WERI-Rb-1 (cell line): ENCODE data around the gene HACL1.

Experiments used
- DNase-seq: peaks from one replicate; pipeline ENCODE4 v3.0.0-alpha.2; 2020
- H3K27ac ChIP-seq: fragments of 250-450 bp; sonication (Bioruptor Pico); 2 replicates; pipeline ENCODE4 v1.5.1; 2020; ENCODE audit warnings: mild to moderate bottlenecking, moderate library complexity
- H3K27me3 ChIP-seq: fragments of 250-450 bp; sonication (Bioruptor Pico); 2 replicates; pipeline ENCODE4 v1.5.1; 2021; ENCODE audit warnings: mild to moderate bottlenecking, low read depth, moderate library complexity; ENCODE audit not compliant: insufficient read depth, severe bottlenecking
- H3K36me3 ChIP-seq: fragments of 250-450 bp; sonication (Bioruptor Pico); 2 replicates; pipeline ENCODE4 v1.5.1; 2020; ENCODE audit warnings: mild to moderate bottlenecking, moderate library complexity
- H3K4me3 ChIP-seq: 2 replicates; pipeline ENCODE4 v1.5.1; 2011; ENCODE audit warnings: low read depth, mild to moderate bottlenecking, control low read depth, low read length
- H3K9me3 ChIP-seq: fragments of 250-450 bp; sonication (Bioruptor Pico); 2 replicates; pipeline ENCODE4 v1.5.1; 2021; ENCODE audit warnings: mild to moderate bottlenecking, moderate library complexity; ENCODE audit not compliant: severe bottlenecking
- TF ChIP-seq, protein P1 (sequence below): IDR thresholded peaks from 2 replicates; pipeline ENCODE4 v1.5.1; 2011; ENCODE audit warnings: low read depth, mild to moderate bottlenecking, control low read depth, inconsistent platforms, low read length

HACL1 gene

DNA sequence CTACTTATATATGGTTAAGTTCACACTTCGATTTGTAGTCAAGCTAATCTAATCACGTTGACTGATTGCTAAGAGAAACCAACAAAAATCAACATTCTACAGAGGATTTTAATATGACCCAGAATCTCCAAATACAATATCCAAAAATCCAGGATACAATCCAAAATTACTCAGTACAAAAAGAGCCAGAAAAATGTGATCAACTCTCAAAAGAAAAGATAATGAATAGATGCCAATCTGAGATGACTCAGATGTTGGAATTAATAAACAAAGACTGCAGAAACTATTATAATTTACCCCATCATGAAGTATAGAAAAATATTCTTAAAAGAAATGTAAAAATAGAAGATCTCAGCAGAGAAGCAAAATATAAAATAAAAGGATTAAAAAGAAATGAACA, 22.3 kb downstream of the HACL1 start:
- Histone ChIP-seq H3K27ac (no peak overlapping the region), H3K4me3 (no peak overlapping the region), H3K9me3 (no peaks in the 10 kb centered on the region), H3K27me3 (no peaks in the 10 kb centered on the region), H3K36me3 (peaks cover 14% of the 10 kb centered on the region)
- TF ChIP-seq, protein P1, sequence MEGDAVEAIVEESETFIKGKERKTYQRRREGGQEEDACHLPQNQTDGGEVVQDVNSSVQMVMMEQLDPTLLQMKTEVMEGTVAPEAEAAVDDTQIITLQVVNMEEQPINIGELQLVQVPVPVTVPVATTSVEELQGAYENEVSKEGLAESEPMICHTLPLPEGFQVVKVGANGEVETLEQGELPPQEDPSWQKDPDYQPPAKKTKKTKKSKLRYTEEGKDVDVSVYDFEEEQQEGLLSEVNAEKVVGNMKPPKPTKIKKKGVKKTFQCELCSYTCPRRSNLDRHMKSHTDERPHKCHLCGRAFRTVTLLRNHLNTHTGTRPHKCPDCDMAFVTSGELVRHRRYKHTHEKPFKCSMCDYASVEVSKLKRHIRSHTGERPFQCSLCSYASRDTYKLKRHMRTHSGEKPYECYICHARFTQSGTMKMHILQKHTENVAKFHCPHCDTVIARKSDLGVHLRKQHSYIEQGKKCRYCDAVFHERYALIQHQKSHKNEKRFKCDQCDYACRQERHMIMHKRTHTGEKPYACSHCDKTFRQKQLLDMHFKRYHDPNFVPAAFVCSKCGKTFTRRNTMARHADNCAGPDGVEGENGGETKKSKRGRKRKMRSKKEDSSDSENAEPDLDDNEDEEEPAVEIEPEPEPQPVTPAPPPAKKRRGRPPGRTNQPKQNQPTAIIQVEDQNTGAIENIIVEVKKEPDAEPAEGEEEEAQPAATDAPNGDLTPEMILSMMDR, result no peak
- DNase-seq, result no peak

DNA sequence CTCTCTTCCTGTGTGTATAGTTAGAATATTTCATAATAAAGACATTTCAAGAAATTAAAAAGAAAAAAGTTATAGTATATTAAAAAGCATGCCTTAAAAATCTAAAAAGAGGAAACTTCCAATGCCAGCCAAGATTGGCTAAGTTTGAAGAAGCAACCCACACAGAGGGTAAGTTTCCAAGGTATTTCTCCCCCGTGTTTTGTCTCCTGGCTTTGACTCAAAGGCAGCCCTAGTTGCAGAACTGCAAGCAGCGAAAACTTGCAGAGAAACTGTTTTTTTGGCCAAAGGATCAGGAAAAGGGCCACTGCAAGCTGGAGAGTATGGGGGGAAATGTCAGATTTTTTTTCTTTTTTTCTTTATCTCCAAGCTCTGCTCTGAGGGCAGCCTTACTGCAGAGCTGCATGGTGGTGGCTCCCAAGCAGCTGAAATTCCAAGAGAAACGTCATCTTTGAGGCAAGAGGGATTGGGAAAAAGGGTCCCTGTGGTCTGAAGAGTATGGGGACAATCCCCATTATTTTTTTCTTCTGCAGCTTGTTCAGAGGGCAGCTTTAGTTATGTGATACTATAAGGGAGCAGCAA, 23.0 kb downstream of the HACL1 start:
- Histone ChIP-seq H3K27ac (no peak overlapping the region), H3K4me3 (no peak overlapping the region), H3K27me3 (no peaks in the 10 kb centered on the region), H3K36me3 (peaks cover 14% of the 10 kb centered on the region), H3K9me3 (no peaks in the 10 kb centered on the region)
- TF ChIP-seq, protein P1, result no peak
- no peak for DNase-seq

DNA sequence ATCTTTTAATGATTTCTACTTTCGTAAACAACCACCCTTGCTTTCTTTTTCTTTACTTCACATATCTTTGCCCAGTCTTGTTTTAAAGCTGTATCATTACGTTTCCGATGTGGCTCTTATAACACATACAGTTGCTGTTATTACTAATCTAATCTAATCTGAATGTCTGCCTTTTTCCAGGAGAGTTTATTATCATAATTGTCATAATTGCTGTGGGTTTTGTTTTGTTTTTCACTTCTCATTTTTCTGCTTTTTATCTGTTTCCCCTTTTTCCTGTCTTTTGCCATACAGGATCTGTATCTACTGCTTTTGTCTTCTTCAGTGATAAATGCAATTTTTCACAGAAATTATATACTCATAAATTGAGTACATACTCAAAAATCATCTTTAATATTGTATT, 24.9 kb downstream of the HACL1 start:
- H3K27ac ChIP-seq, result no peak overlapping the region
- no peak for DNase-seq
- TF ChIP-seq, protein P1, result no peak
- peaks cover 4% of the 10 kb centered on the region for H3K36me3 ChIP-seq
- no peak overlapping the region for H3K4me3 ChIP-seq
- no peaks in the 10 kb centered on the region for H3K27me3 ChIP-seq
- H3K9me3 ChIP-seq, result no peaks in the 10 kb centered on the region

DNA sequence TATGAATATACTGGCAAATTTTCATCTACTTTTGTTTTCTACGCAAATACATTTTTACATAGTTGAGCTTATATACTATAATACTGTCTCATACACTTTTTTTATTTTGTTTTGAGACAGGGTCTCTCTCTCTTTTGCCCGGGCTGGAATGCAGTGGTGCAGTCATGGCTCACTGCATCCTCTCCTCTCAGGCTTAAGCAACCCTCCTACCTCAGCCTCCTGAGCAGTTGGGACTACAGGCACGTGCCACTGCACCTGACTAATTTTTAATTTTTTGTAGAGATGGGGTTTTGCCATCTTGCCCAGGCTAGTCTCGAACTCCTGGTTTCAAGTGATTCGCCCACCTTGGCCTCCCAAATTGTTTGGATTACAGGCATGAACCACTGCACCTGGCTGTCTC, 25.9 kb downstream of the HACL1 start:
- Histone ChIP-seq H3K4me3 (no peak overlapping the region), H3K27ac (no peak overlapping the region), H3K9me3 (no peaks in the 10 kb centered on the region), H3K36me3 (peaks cover 2% of the 10 kb centered on the region), H3K27me3 (no peaks in the 10 kb centered on the region)
- TF ChIP-seq, protein P1, result no peak
- DNase-seq, result no peak

DNA sequence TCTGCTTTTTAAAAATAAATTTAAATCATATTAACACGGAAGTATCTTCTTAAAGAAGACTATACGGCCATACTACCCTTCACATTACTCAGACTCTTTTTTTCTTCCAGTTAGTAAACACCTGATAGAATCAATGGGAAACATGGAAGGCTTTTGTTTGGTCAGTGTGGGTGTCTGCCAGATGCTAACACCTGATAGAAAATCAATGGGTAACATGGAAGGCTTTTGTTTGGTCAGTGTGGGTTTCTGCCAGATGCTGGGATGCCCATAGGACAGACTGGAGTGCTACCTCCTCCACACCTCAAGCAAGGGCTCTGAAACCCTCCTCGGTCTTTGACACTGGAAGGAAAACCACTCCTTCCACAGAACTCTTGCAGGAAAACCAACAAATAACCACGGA, 29.2 kb downstream of the HACL1 start:
- H3K27ac ChIP-seq, result no peak overlapping the region
- DNase-seq, result no peak
- H3K36me3 ChIP-seq, result peaks cover 12% of the 10 kb centered on the region
- TF ChIP-seq, protein P1, result no peak
- H3K27me3 ChIP-seq, result no peaks in the 10 kb centered on the region
- no peaks in the 10 kb centered on the region for H3K9me3 ChIP-seq
- no peak overlapping the region for H3K4me3 ChIP-seq

DNA sequence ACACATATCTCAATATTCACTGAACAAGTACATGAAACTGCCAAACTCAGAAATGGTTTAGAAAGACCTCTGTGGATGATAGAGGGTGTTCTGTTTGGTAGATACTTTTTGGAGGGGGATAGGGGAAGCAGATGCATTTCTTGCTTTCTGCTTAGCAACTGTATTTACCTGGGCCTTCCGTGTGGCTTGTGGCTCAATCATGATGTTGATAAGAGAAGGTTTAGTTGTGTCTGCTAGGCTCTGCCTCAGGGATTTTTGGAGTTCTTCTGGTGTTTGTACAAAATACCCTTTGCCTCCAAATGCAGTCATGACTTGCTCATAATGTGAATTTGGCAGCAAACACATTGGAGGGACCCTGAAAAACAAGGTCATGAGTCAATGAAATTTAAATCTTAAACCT, 38.2 kb downstream of the HACL1 start:
- no peaks in the 10 kb centered on the region for H3K9me3 ChIP-seq
- H3K4me3 ChIP-seq, result no peak overlapping the region
- TF ChIP-seq, protein P1, result no peak
- no peak for DNase-seq
- H3K27ac ChIP-seq, result no peak overlapping the region
- H3K27me3 ChIP-seq, result no peaks in the 10 kb centered on the region
- H3K36me3 ChIP-seq, result peaks cover 39% of the 10 kb centered on the region
